ENCODE data around the gene KRTAP5-9.

Gene KRTAP5-9

DNA sequence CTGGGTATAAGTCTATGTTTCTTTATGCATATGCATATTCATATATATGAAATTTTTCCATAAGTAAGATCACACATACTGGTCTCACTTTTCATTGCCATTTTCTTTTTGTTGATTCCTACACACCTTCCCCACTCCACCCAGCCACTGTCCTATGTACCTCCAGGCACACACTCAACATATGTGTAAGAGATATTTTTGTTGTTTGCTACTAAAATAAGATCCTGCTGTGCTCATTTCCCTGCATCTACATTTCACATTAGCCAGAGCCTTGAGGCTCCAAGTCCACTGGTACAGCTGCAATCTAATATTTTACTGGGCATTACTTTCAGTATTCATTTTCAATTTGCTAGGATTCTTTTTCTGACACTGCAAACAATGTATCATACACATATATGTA, 9.0 kb downstream of the KRTAP5-9 start:
- Histone ChIP-seq H3K36me3 (ENCODE audit: low read depth) (no peaks in the 10 kb centered on the region), H3K4me3 (ENCODE audit: severe bottlenecking) (no peak overlapping the region), H3K27me3 (ENCODE audit: insufficient read depth, poor library complexity, severe bottlenecking) (no peaks in the 10 kb centered on the region), H3K9me3 (ENCODE audit: severe bottlenecking) (no peaks in the 10 kb centered on the region), H3K27ac (ENCODE audit: poor library complexity, severe bottlenecking) (no peak overlapping the region), H3K4me1 (ENCODE audit: insufficient read depth, poor library complexity, severe bottlenecking) (no peaks in the 10 kb centered on the region)
- DNase-seq (ENCODE audit: low spot score) (no peak), ATAC-seq (ENCODE audit: low read depth) (no peak)
- TF ChIP-seq, protein P1, sequence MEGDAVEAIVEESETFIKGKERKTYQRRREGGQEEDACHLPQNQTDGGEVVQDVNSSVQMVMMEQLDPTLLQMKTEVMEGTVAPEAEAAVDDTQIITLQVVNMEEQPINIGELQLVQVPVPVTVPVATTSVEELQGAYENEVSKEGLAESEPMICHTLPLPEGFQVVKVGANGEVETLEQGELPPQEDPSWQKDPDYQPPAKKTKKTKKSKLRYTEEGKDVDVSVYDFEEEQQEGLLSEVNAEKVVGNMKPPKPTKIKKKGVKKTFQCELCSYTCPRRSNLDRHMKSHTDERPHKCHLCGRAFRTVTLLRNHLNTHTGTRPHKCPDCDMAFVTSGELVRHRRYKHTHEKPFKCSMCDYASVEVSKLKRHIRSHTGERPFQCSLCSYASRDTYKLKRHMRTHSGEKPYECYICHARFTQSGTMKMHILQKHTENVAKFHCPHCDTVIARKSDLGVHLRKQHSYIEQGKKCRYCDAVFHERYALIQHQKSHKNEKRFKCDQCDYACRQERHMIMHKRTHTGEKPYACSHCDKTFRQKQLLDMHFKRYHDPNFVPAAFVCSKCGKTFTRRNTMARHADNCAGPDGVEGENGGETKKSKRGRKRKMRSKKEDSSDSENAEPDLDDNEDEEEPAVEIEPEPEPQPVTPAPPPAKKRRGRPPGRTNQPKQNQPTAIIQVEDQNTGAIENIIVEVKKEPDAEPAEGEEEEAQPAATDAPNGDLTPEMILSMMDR (IDR thresholded peaks at IDR 0.05; ENCODE audit: poor library complexity, severe bottlenecking): no peak

DNA sequence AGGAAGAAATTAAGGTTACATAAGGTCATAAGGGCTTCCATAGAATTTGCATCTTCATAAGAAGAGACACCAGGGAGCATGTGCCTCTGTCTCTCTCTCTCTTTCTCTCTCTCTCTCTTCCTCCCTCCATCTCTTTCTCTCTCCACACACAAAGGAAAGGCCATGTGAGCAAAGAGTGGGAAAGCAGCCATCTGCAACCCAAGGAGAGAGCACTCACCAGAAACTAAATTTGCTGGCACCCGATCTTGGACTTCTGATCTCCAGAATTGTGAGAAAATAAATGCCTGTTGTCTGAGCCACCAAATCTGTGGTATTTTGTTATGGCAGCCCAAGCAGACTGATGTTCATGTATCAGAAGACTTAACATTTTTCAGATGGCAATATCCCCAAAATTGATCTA, 10.8 kb downstream of the KRTAP5-9 start:
- no peak overlapping the region for H3K4me3 ChIP-seq (ENCODE audit: severe bottlenecking)
- no peaks in the 10 kb centered on the region for H3K9me3 ChIP-seq (ENCODE audit: severe bottlenecking)
- H3K4me1 ChIP-seq (ENCODE audit: insufficient read depth, poor library complexity, severe bottlenecking): no peaks in the 10 kb centered on the region
- no peak for DNase-seq (ENCODE audit: low spot score)
- H3K36me3 ChIP-seq (ENCODE audit: low read depth): no peaks in the 10 kb centered on the region
- TF ChIP-seq, protein P1 (IDR thresholded peaks at IDR 0.05; ENCODE audit: poor library complexity, severe bottlenecking): no peak
- no peaks in the 10 kb centered on the region for H3K27me3 ChIP-seq (ENCODE audit: insufficient read depth, poor library complexity, severe bottlenecking)
- ATAC-seq (ENCODE audit: low read depth): no peak
- H3K27ac ChIP-seq (ENCODE audit: poor library complexity, severe bottlenecking): no peak overlapping the region

DNA sequence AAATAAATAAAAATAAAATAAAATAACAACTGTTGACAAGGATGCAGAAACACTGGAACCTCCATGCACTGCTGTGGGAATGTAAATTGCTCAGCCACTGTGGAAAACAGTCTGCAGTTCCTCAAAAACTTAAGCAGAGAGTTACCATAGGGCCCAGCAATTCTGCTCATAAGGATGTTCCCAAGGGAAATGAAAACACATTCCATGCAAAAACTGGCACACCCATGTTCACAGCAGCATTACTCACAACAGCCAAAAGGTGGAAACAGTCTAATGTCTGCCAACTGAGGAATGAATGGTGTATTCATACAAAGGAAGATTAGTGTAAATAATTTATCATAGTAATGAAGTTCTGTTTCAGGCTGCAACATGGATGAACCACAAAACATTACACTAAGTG, 13.9 kb downstream of the KRTAP5-9 start:
- Histone ChIP-seq H3K4me3 (ENCODE audit: severe bottlenecking) (no peak overlapping the region), H3K27ac (ENCODE audit: poor library complexity, severe bottlenecking) (no peak overlapping the region), H3K9me3 (ENCODE audit: severe bottlenecking) (no peaks in the 10 kb centered on the region), H3K36me3 (ENCODE audit: low read depth) (no peaks in the 10 kb centered on the region), H3K4me1 (ENCODE audit: insufficient read depth, poor library complexity, severe bottlenecking) (no peaks in the 10 kb centered on the region), H3K27me3 (ENCODE audit: insufficient read depth, poor library complexity, severe bottlenecking) (no peaks in the 10 kb centered on the region)
- DNase-seq (ENCODE audit: low spot score) (no peak), ATAC-seq (ENCODE audit: low read depth) (no peak)
- TF ChIP-seq, protein P1 (IDR thresholded peaks at IDR 0.05; ENCODE audit: poor library complexity, severe bottlenecking): no peak

DNA sequence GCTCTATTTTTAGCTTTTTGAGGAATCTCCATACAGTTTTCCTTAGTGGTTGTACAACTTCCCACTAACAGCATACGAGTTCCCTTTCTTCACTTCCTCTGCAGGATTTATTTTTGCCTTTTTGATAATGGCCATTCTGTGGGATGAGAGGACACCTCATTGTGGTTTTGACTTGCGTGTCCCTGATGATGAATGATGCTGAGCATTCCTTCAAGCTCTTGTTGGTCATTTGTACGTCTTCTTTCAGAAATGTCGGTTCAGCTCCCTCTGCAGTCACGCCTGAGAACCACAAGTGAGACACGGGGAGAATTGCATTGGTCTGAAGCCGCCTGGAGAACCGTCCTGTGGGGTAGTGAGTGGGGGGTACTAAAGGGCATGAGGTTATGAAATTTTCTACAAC, 15.2 kb downstream of the KRTAP5-9 start:
- Histone ChIP-seq H3K4me3 (ENCODE audit: severe bottlenecking) (no peak overlapping the region), H3K27me3 (ENCODE audit: insufficient read depth, poor library complexity, severe bottlenecking) (no peaks in the 10 kb centered on the region), H3K27ac (ENCODE audit: poor library complexity, severe bottlenecking) (no peak overlapping the region), H3K4me1 (ENCODE audit: insufficient read depth, poor library complexity, severe bottlenecking) (no peaks in the 10 kb centered on the region), H3K9me3 (ENCODE audit: severe bottlenecking) (no peaks in the 10 kb centered on the region), H3K36me3 (ENCODE audit: low read depth) (no peaks in the 10 kb centered on the region)
- ATAC-seq (ENCODE audit: low read depth) (no peak), DNase-seq (ENCODE audit: low spot score) (no peak)
- TF ChIP-seq, protein P1 (IDR thresholded peaks at IDR 0.05; ENCODE audit: poor library complexity, severe bottlenecking): no peak

DNA sequence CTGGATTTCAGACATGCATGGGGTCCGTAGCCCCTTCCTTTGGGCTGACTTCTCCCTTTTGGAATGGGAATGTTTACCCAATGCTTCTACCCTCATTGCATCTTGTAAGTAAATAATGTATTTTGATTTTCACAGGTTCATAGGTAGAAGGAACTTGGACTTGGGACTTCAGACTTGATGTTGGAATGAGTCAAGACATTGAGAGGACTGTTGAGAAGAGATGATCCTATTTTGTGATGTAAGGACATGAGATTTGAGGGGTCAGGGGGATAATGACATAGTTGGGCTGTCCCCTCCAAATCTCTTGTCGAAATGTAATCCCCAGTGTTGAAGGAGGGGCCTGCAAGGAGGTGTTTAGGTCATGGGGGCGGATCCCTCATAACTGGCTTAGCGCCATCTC, 16.2 kb downstream of the KRTAP5-9 start:
- Histone ChIP-seq H3K36me3 (ENCODE audit: low read depth) (no peaks in the 10 kb centered on the region), H3K4me1 (ENCODE audit: insufficient read depth, poor library complexity, severe bottlenecking) (no peaks in the 10 kb centered on the region), H3K27ac (ENCODE audit: poor library complexity, severe bottlenecking) (no peak overlapping the region), H3K4me3 (ENCODE audit: severe bottlenecking) (no peak overlapping the region), H3K27me3 (ENCODE audit: insufficient read depth, poor library complexity, severe bottlenecking) (no peaks in the 10 kb centered on the region), H3K9me3 (ENCODE audit: severe bottlenecking) (no peaks in the 10 kb centered on the region)
- ATAC-seq (ENCODE audit: low read depth): no peak
- TF ChIP-seq, protein P1 (IDR thresholded peaks at IDR 0.05; ENCODE audit: poor library complexity, severe bottlenecking): no peak
- DNase-seq (ENCODE audit: low spot score): no peak

All from RWPE2 (cell line).